MCF 10A (cell line): ENCODE results near the gene GNG14. TPM values are rescaled to one million over a fixed set of nuclear protein-coding genes. Genes with fewer than 3 reads are reported as not detected.

ENCODE experiments used
- BruUV-seq: library from RNA; stranded (reverse); fragments of 400-500 nt; replicated peaks from 2 replicates; lab custom pipeline; 2021; lab: Mats Ljungman, UMichigan
- CTCF ChIA-PET: fragments of 300-600 bp; sonication (Branson Sonifier 250); formaldehyde crosslinking; extraction: SDS; loops from one replicate; lab custom pipeline; 2021; ENCODE audit warnings: antibody characterized with exemption, inconsistent platforms; lab: Yijun Ruan, JAX
- POLR2A ChIA-PET: fragments of 300-600, 350-650 bp; sonication (Branson Sonifier 250); formaldehyde crosslinking; extraction: SDS; loops from one replicate; lab custom pipeline; 2020; ENCODE audit warnings: antibody characterized with exemption, inconsistent platforms; lab: Yijun Ruan, JAX
- DNase-seq: peaks from one replicate; pipeline ENCODE4 v3.0.0-alpha.2; 2018; ENCODE audit not compliant: unreplicated experiment
- H3K27ac Mint-ChIP-seq: one replicate; pipeline ENCODE4 v1.8.0; 2022; ENCODE audit warnings: mild to moderate bottlenecking, low read depth, mixed read lengths; ENCODE audit not compliant: unreplicated experiment
- H3K27me3 Mint-ChIP-seq: one replicate; pipeline ENCODE4 v1.8.0; 2022; ENCODE audit warnings: mixed read lengths; ENCODE audit not compliant: insufficient read depth, unreplicated experiment
- H3K36me3 Mint-ChIP-seq: one replicate; pipeline ENCODE4 v1.8.0; 2022; ENCODE audit warnings: mild to moderate bottlenecking, moderate library complexity, mixed read lengths; ENCODE audit not compliant: insufficient read depth, unreplicated experiment
- H3K4me1 Mint-ChIP-seq: one replicate; pipeline ENCODE4 v1.8.0; 2022; ENCODE audit warnings: mixed read lengths; ENCODE audit not compliant: insufficient read depth, unreplicated experiment
- H3K4me3 Mint-ChIP-seq: one replicate; pipeline ENCODE4 v1.8.0; 2022; ENCODE audit warnings: mild to moderate bottlenecking, moderate library complexity, mixed read lengths; ENCODE audit not compliant: unreplicated experiment
- H3K9me3 Mint-ChIP-seq: one replicate; pipeline ENCODE4 v1.8.0; 2022; ENCODE audit warnings: mixed read lengths; ENCODE audit not compliant: unreplicated experiment
- intact Hi-C: fragments of 100-400 bp; cut with micrococcal nuclease; formaldehyde crosslinking; loops from 2 replicates; pipeline ENCODE4 v1.14.1; 2022
- total RNA-seq: library from RNA; stranded (reverse); gene quantifications from 2 replicates; pipeline ENCODE4 v1.2.3, GENCODE V29; 2022
- TF ChIP-seq, protein P1 (sequence below): fragments of 200-600 bp; IDR thresholded peaks from one replicate; pipeline ENCODE4 v1.8.0; 2022; ENCODE audit warnings: antibody characterized with exemption, mild to moderate bottlenecking; ENCODE audit not compliant: unreplicated experiment

Gene GNG14
- total RNA-seq, 1 experiment from 2014 or later = not detected

DNA sequence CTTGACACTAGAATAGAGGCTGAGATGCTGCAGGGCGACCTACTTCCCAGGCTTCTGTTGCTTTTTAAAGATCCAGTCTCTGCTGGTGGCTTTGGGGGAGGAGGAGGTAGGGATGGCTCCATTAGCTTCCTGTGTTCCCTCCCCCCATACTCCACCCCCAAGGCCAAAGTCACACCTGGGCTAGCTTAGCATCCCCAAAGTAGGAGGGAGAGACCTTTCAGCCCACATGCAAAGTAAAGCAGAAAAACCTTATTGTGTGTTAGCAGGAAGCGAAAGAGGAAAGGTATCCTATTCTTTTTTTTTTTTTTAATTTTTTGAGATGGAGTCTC is 39.2 kb downstream of the GNG14 start:
- intact Hi-C loops = no loop called here
- Mint-ChIP-seq H3K4me1 (peaks cover 12% of the 10 kb centered on the region), H3K27ac (peak overlapping the region; percentile 16), H3K9me3 (no peaks in the 10 kb centered on the region), H3K27me3 (no peaks in the 10 kb centered on the region), H3K36me3 (peaks cover 55% of the 10 kb centered on the region), H3K4me3 (no peak overlapping the region)
- ChIA-PET CTCF (interaction anchor here (0.5 to 0.8 kb wide), 3 partner anchors 13 to 1589 kb away, joined by 3 read pairs; no protein-coding TSS in a partner anchor), POLR2A (interaction anchor here (0.5 to 3.0 kb wide), 4 partner anchors 10 to 107 kb away, joined by 3 to 8 read pairs (median 4); partner anchors contain the start of gene GET3)
- TF ChIP-seq, protein P1, sequence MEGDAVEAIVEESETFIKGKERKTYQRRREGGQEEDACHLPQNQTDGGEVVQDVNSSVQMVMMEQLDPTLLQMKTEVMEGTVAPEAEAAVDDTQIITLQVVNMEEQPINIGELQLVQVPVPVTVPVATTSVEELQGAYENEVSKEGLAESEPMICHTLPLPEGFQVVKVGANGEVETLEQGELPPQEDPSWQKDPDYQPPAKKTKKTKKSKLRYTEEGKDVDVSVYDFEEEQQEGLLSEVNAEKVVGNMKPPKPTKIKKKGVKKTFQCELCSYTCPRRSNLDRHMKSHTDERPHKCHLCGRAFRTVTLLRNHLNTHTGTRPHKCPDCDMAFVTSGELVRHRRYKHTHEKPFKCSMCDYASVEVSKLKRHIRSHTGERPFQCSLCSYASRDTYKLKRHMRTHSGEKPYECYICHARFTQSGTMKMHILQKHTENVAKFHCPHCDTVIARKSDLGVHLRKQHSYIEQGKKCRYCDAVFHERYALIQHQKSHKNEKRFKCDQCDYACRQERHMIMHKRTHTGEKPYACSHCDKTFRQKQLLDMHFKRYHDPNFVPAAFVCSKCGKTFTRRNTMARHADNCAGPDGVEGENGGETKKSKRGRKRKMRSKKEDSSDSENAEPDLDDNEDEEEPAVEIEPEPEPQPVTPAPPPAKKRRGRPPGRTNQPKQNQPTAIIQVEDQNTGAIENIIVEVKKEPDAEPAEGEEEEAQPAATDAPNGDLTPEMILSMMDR = no peak
- no TSS peak for BruUV-seq
- no peak for DNase-seq

DNA sequence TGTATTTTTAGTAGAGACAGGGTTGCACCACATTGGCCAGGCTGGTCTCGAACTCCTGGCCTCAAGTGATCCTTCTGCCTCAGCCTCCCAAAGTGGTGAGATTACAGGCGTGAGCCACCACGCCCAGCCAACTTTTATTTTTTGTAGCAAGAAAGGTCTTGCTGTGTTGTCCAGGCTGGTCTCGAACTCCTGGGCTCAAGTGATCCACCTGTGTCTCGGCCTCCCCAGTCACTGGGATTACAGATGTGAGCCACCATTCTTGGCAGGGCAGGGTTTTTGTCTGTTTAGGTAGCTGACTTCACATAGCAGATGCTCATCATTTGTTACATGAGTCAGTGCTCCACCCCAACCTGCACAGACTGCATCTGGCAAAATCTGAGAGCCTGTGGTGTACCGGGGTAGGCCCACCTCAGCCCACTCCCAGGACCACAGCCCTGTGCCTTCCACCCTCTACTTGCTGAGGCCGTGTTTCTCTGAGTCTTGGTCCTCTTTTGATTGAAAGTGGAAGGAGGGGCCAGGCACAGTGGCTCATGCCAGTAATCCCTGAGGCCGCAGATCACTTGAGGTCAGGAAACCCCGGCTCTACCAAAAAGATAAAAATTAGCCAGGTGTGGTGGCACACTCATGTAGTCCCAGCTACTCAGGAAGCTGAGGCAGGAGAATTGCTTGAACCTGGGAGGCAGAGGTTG is 40.1 kb downstream of the GNG14 start:
- no TSS peak for BruUV-seq
- ChIA-PET POLR2A (interaction anchor here (1.5 to 3.0 kb wide), 2 partner anchors 9 to 61 kb away, joined by 3 to 8 read pairs; partner anchors contain the start of gene GET3), CTCF (interaction anchor here (0.8 to 1.2 kb wide), 4 partner anchors 10 to 51 kb away, joined by 3 to 5 read pairs (median 4); no protein-coding TSS in a partner anchor)
- Mint-ChIP-seq H3K27me3 (no peaks in the 10 kb centered on the region), H3K4me1 (peaks cover 18% of the 10 kb centered on the region), H3K27ac (no peak overlapping the region), H3K9me3 (no peaks in the 10 kb centered on the region), H3K4me3 (no peak overlapping the region), H3K36me3 (peaks cover 59% of the 10 kb centered on the region)
- TF ChIP-seq, protein P1 = no peak
- no peak for DNase-seq
- intact Hi-C loops = no loop called here

DNA sequence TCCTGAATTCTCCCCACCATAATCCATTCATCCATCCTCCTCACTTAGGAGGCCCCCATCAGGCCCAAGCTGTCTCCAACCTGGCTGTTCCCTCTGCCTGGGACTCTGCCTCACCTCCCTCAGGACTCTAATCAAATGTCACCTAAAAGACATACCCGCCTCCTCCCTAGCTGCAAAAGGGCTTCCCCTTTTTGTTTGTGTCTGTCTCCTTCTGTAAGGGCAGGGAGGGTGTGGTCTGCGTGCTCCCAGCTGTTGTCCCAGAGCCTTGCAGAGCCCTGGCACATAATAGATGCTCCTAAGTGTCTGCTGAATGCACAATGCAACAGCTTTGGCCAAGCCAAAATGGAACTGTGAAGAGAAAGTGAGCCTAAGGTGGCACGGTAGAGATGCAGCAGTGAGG is 42.3 kb downstream of the GNG14 start:
- Mint-ChIP-seq H3K4me1 (peaks cover 18% of the 10 kb centered on the region), H3K9me3 (no peaks in the 10 kb centered on the region), H3K4me3 (no peak overlapping the region), H3K27me3 (no peaks in the 10 kb centered on the region), H3K27ac (no peak overlapping the region), H3K36me3 (peaks cover 57% of the 10 kb centered on the region)
- TF ChIP-seq, protein P1 = no peak
- ChIA-PET CTCF (interaction anchor here (0.5 to 0.6 kb wide), 2 partner anchors 9 to 13 kb away, joined by 3 to 4 read pairs; no protein-coding TSS in a partner anchor), POLR2A (no interaction called here)
- intact Hi-C loops = no loop called here
- DNase-seq = no peak
- BruUV-seq = no TSS peak

DNA sequence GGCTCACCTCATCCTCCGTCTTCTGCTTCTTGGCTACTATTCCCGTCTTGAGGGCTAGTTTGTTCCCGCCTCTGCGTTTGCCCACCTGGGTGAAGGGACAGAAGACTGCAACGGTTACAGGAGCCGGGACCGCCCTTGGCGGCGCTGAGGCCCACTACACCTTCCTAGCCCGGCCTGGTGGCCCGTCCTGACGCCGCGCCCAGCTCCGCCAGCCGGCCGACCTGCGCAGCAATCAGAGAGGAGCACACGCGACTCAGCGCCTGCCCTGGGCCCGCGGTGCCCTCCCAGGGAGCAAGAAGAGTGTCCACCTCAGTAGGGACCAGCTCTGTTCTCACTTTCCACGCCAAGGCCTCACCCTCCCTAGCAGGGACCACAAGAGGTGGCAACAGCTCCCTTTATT is 43.5 kb downstream of the GNG14 start:
- peaks cover 55% of the 10 kb centered on the region for H3K36me3 Mint-ChIP-seq
- TF ChIP-seq, protein P1 = no peak
- ChIA-PET CTCF (interaction anchor here (0.6 to 1.4 kb wide), 4 partner anchors 9 to 399 kb away, joined by 3 to 7 read pairs (median 4); no protein-coding TSS in a partner anchor), POLR2A (interaction anchor here (0.7 to 8.5 kb wide), 3 partner anchors 9 to 59 kb away, joined by 3 to 235 read pairs (median 3); partner anchors contain the start of gene TNPO2)
- intact Hi-C loops = no loop called here
- H3K27ac Mint-ChIP-seq = no peak overlapping the region
- H3K4me1 Mint-ChIP-seq = peaks cover 18% of the 10 kb centered on the region
- no peak overlapping the region for H3K4me3 Mint-ChIP-seq
- no peak for DNase-seq
- no TSS peak for BruUV-seq
- H3K27me3 Mint-ChIP-seq = no peaks in the 10 kb centered on the region
- no peaks in the 10 kb centered on the region for H3K9me3 Mint-ChIP-seq
